IMR-90 (cell line): ENCODE results near the gene RSAD1. TPM values are rescaled to one million over a fixed set of nuclear protein-coding genes. Genes with fewer than 3 reads are reported as not detected.

Source experiments
- ATAC-seq: fragments of 200-7000 bp; cut with Tn5 transposase; 2 replicates; pipeline ENCODE4 v1.9.1; 2020; ENCODE audit warnings: low read depth, mild to moderate bottlenecking, moderate library complexity
- BruUV-seq: library from RNA; stranded (reverse); fragments of 400-500 nt; replicated peaks from 2 replicates; lab custom pipeline; 2021; lab: Mats Ljungman, UMichigan
- CTCF ChIA-PET: fragments of 300-600 bp; formaldehyde crosslinking; extraction: SDS; loops from one replicate; lab custom pipeline; 2021; ENCODE audit warnings: antibody characterized with exemption; lab: Yijun Ruan, JAX
- POLR2A ChIA-PET: fragments of 300-600 bp; sonication (Branson Sonifier 250); formaldehyde crosslinking; loops from one replicate; lab custom pipeline; 2022; ENCODE audit warnings: antibody characterized with exemption; ENCODE audit not compliant: unreplicated experiment; lab: Charles Lee
- DNase-seq: peaks from one replicate; pipeline ENCODE4 v3.0.0; 2013
- H2AFZ ChIP-seq: replicated peaks from 2 replicates; pipeline ENCODE3; 2013; ENCODE audit warnings: low read length, mild to moderate bottlenecking; ENCODE audit not compliant: poor library complexity
- H2AK5ac ChIP-seq: 2 replicates; pipeline ENCODE4 v1.6.1; 2013; ENCODE audit warnings: low read depth, low read length, inconsistent platforms
- H2AK9ac ChIP-seq: replicated peaks from 2 replicates; pipeline ENCODE3; 2013; ENCODE audit warnings: mild to moderate bottlenecking, low read depth, low read length, moderate library complexity; ENCODE audit not compliant: poor library complexity
- H2BK120ac ChIP-seq: 2 replicates; pipeline ENCODE4 v1.6.1; 2013; ENCODE audit warnings: low read depth, low read length, inconsistent platforms
- H2BK15ac ChIP-seq: 3 replicates; pipeline ENCODE4 v1.6.1; 2013; ENCODE audit warnings: low read depth, low read length, inconsistent platforms
- H2BK20ac ChIP-seq: 2 replicates; pipeline ENCODE4 v1.6.1; 2013; ENCODE audit warnings: low read depth, mild to moderate bottlenecking, inconsistent platforms, low read length, moderate library complexity
- H2BK5ac ChIP-seq: 2 replicates; pipeline ENCODE4 v1.6.1; 2013; ENCODE audit warnings: mild to moderate bottlenecking, low read depth, low read length, inconsistent platforms; ENCODE audit not compliant: poor library complexity, severe bottlenecking
- H3K14ac ChIP-seq: replicated peaks from 2 replicates; pipeline ENCODE4 v1.6.1; 2013; ENCODE audit warnings: low read depth, low read length, inconsistent platforms
- H3K18ac ChIP-seq: 2 replicates; pipeline ENCODE4 v1.6.1; 2013; ENCODE audit warnings: low read depth, low read length, control low read depth
- H3K23ac ChIP-seq: 2 replicates; pipeline ENCODE4 v1.6.1; 2013; ENCODE audit warnings: low read depth, low read length, inconsistent platforms
- H3K27ac ChIP-seq: 2 replicates; pipeline ENCODE4 v1.5.1; 2013; ENCODE audit warnings: mild to moderate bottlenecking, control low read depth, low read length; ENCODE audit not compliant: insufficient read depth
- H3K27me3 ChIP-seq: 2 replicates; pipeline ENCODE4 v1.6.1; 2013; ENCODE audit warnings: low read length; ENCODE audit not compliant: control insufficient read depth, insufficient read depth
- H3K36me3 ChIP-seq: 2 replicates; pipeline ENCODE4 v1.6.1; 2013; ENCODE audit warnings: low read length, mixed read lengths; ENCODE audit not compliant: control insufficient read depth, insufficient read depth
- H3K4ac ChIP-seq: 2 replicates; pipeline ENCODE4 v1.6.1; 2013; ENCODE audit warnings: low read depth, low read length, inconsistent platforms
- H3K4me1 ChIP-seq: 2 replicates; pipeline ENCODE4 v1.6.1; 2013; ENCODE audit warnings: low read length, mixed read lengths; ENCODE audit not compliant: control insufficient read depth, insufficient read depth
- H3K4me2 ChIP-seq: 2 replicates; pipeline ENCODE4 v1.6.1; 2013; ENCODE audit warnings: low read depth, mild to moderate bottlenecking, control low read depth, low read length, moderate library complexity
- H3K4me3 ChIP-seq: 2 replicates; pipeline ENCODE4 v1.5.1; 2013; ENCODE audit warnings: low read depth, mild to moderate bottlenecking, control low read depth, low read length, moderate library complexity; ENCODE audit not compliant: insufficient read depth
- H3K56ac ChIP-seq: 2 replicates; pipeline ENCODE4 v1.6.1; 2013; ENCODE audit warnings: low read length, inconsistent platforms; ENCODE audit not compliant: insufficient read depth; ENCODE audit errors: extremely low read depth
- H3K79me1 ChIP-seq, 2 experiments: 2 replicates each; pipeline ENCODE4 v1.6.1; 2013; ENCODE audit warnings: low read length in 2 of 2, inconsistent platforms in 1 of 2, low read depth in 1 of 2
- H3K9ac ChIP-seq: 2 replicates; pipeline ENCODE4 v1.6.1; 2013; ENCODE audit warnings: low read depth, low read length, control low read depth
- H3K9me1 ChIP-seq: 2 replicates; pipeline ENCODE4 v1.6.1; 2013; ENCODE audit warnings: low read length, inconsistent platforms; ENCODE audit not compliant: insufficient read depth
- H3K9me3 ChIP-seq: 2 replicates; pipeline ENCODE4 v1.6.1; 2013; ENCODE audit warnings: low read length; ENCODE audit not compliant: control insufficient read depth, insufficient read depth
- H4K20me1 ChIP-seq: 2 replicates; pipeline ENCODE4 v1.6.1; 2013; ENCODE audit warnings: low read length, inconsistent platforms; ENCODE audit not compliant: insufficient read depth
- H4K5ac ChIP-seq: 2 replicates; pipeline ENCODE4 v1.6.1; 2013; ENCODE audit warnings: mild to moderate bottlenecking, low read depth, low read length, control low read depth
- H4K8ac ChIP-seq, 2 experiments: 2 replicates each; pipeline ENCODE4 v1.6.1; 2013; ENCODE audit warnings: low read depth in 2 of 2, low read length in 2 of 2, control low read depth in 1 of 2, inconsistent platforms in 1 of 2
- H4K91ac ChIP-seq: 2 replicates; pipeline ENCODE4 v1.6.1; 2013; ENCODE audit warnings: low read depth, low read length, inconsistent platforms; ENCODE audit not compliant: insufficient read depth
- CEBPB ChIP-seq: IDR thresholded peaks from 2 replicates; pipeline ENCODE4 v1.6.1; 2012; ENCODE audit warnings: low read depth, low read length, improper control_type of control experiment
- MAFK ChIP-seq: IDR thresholded peaks from 2 replicates; pipeline ENCODE4 v1.6.1; 2012; ENCODE audit warnings: low read depth, low read length, improper control_type of control experiment
- MAZ ChIP-seq: IDR thresholded peaks from 2 replicates; pipeline ENCODE4 v1.6.1; 2012; ENCODE audit warnings: low read depth, mild to moderate bottlenecking, low read length, improper control_type of control experiment, moderate library complexity, borderline replicate concordance
- SMC3 ChIP-seq: fragments of 150-350 bp; IDR thresholded peaks from 2 replicates; pipeline ENCODE4 v1.6.1; 2016; ENCODE audit warnings: low read depth, mild to moderate bottlenecking, antibody characterized with exemption, low read length, moderate library complexity
- WGBS, 2 experiments: methylation state at CpG; one replicate each; pipeline versions ENCODE4 v1.1.5 to v1.1.7; 2013; ENCODE audit warnings: missing lambda C conversion rate in 2 of 2; ENCODE audit not compliant: insufficient read length in 1 of 2; ENCODE audit errors: extremely low coverage in 2 of 2; 5-methylcytosine and 5-hydroxymethylcytosine counted together
- dilution Hi-C: fragments of 300-500 bp; cut with HindIII; formaldehyde crosslinking; loops from one replicate; pipeline ENCODE4 v1.14.3; 2018; ENCODE audit warnings: low sequenced_read_pairs; ENCODE audit not compliant: unreplicated experiment
- in situ Hi-C: fragments of 300-500 bp; cut with MboI; formaldehyde crosslinking; loops from 3 replicates; pipeline ENCODE4 v1.14.3; 2019; ENCODE audit warnings: low sequenced_read_pairs, inconsistent platforms, mixed read lengths
- intact Hi-C: fragments of 100-400 bp; cut with micrococcal nuclease; formaldehyde crosslinking; loops from 2 replicates; pipeline ENCODE4 v1.10.0; 2022
- polyA plus RNA-seq, 3 experiments: library from polyadenylated mRNA; depleted of rRNA; stranded (reverse); fragments of >200 nt; gene quantifications; 2 replicates each; pipeline ENCODE4 v1.2.3, GENCODE V29; 2012; ENCODE audit warnings: low replicate concordance in 1 of 3
- total RNA-seq: library from RNA; depleted of rRNA; stranded (reverse); fragments of >200 nt; gene quantifications from 2 replicates; pipeline ENCODE4 v1.2.3, GENCODE V29; 2012
- TF ChIP-seq, protein P1 (sequence below): conservative IDR thresholded peaks from 2 replicates; pipeline ENCODE4 v1.5.1; 2012; ENCODE audit warnings: mild to moderate bottlenecking, low read depth, low read length, improper control_type of control experiment

Gene RSAD1
- total and polyA plus RNA-seq, 2 of the 4 experiments (the other 2 are of a cell fraction) = 10.8 to 19.2 TPM

DNA sequence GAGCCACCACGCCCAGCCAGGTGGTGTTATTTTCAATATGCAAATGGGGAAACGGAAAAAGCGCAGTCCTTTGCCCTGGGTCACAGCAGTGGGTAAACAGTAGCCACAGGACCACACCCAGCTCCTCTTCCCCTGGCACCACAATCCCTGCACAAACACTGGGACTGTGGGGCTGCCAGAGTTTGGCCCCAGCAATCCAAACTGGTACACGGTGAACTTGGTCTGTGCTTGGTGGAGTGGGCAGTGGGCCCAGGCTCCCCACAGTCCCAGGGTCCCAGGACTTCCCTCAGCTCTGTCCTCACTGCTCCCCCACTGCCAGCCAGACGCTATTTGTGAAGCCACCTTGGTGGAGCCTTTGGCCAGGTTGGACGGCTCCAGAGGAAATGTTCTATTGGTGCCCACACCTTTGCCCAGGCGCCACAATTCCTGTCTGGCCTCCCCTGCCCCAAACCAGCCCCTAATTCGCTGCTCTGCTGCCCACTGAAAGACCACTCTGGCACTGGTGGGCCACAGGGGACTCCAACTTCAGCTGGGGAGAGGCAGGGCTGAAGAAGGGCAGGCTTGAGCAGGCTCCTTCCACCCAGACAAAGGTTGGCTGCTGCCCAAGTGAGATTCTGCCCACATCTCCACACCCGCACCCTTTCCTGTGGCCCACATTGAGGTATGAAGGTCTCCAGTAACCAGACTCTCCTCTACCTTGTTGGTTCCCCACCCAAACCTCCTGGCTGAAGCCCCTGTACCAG, 12.1 kb upstream of the RSAD1 start:
- Histone ChIP-seq H4K91ac (no peak overlapping the region), H3K14ac (no peak overlapping the region), H3K4me3 (no peak overlapping the region), H3K56ac (no peak overlapping the region), H2BK20ac (no peak overlapping the region), H4K5ac (no peak overlapping the region), H3K4me2 (no peak overlapping the region), H3K4me1 (peaks cover 2% of the 10 kb centered on the region), H4K20me1 (no peaks in the 10 kb centered on the region; the same call in 1 of the 2 replicates), H2AFZ (no peak overlapping the region), H3K36me3 (peaks cover 5% of the 10 kb centered on the region; the same call in 1 of the 2 replicates), H3K18ac (no peak overlapping the region), H3K9me1 (no peaks in the 10 kb centered on the region), H3K9ac (no peak overlapping the region), H3K9me3 (no peaks in the 10 kb centered on the region), H3K79me1 (no peaks in the 10 kb centered on the region), H2AK5ac (no peak overlapping the region), H3K4ac (no peak overlapping the region), H2BK120ac (no peak overlapping the region), H2AK9ac (no peak overlapping the region), H3K23ac (no peak overlapping the region), H2BK5ac (no peak overlapping the region), H3K27me3 (peaks cover 27% of the 10 kb centered on the region), H2BK15ac (no peak overlapping the region), H3K27ac (no peak overlapping the region), H4K8ac (no peak overlapping the region)
- ATAC-seq (no peak), DNase-seq (no peak)
- no TSS peak for BruUV-seq
- in situ Hi-C loops = no loop called here
- TF ChIP-seq, protein P1, sequence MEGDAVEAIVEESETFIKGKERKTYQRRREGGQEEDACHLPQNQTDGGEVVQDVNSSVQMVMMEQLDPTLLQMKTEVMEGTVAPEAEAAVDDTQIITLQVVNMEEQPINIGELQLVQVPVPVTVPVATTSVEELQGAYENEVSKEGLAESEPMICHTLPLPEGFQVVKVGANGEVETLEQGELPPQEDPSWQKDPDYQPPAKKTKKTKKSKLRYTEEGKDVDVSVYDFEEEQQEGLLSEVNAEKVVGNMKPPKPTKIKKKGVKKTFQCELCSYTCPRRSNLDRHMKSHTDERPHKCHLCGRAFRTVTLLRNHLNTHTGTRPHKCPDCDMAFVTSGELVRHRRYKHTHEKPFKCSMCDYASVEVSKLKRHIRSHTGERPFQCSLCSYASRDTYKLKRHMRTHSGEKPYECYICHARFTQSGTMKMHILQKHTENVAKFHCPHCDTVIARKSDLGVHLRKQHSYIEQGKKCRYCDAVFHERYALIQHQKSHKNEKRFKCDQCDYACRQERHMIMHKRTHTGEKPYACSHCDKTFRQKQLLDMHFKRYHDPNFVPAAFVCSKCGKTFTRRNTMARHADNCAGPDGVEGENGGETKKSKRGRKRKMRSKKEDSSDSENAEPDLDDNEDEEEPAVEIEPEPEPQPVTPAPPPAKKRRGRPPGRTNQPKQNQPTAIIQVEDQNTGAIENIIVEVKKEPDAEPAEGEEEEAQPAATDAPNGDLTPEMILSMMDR = no peak
- no peak for TF ChIP-seq SMC3
- no peak for TF ChIP-seq MAZ
- TF ChIP-seq MAFK = no peak
- TF ChIP-seq CEBPB = no peak
- ChIA-PET CTCF (interaction anchor here (0.7 kb wide), 1 partner anchor 601 kb away, joined by 3 read pairs; no protein-coding TSS in a partner anchor), POLR2A (no interaction called here)
- 100% methylated on average over 1 of the region's 9 CpGs; no CpG with 5 or more reads in 1 of the 2 experiments for WGBS, 2 experiments
- intact Hi-C loops = no loop called here
- dilution Hi-C loops = no loop called here
